ENCODE data around the gene NR1H4.

DNA sequence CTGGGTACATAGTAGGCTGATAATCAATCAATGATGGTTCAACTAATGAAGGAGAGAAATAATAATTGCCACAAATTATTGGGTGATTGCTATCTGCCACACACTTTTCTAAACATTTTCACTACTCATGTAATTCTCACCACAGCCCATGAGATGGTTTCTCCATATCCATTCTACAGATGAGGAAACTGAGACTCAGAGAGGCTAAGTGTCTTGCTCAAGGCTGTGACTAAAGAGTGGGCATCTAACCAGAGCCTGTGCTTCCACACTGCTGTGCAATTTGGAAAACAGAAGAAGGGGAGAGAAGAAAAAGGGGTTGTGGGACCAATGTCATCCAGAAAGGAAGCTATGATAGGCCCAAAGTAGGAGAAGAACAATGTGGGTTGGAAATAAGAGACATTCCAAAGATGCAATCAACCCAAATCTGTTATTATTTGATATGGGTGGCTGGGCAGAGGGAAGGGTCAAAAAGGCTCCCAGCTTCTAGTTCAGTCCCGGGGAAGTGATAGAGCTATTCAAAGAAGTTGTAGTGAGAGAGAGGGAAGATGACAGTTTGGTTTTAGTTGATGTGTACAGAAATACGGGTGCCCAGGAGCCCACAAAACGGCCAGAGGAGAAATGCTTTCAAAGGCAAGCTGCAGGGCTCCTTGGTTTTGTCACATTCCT, 483 bp upstream of the NR1H4 start:
- TF ChIP-seq, protein P1, sequence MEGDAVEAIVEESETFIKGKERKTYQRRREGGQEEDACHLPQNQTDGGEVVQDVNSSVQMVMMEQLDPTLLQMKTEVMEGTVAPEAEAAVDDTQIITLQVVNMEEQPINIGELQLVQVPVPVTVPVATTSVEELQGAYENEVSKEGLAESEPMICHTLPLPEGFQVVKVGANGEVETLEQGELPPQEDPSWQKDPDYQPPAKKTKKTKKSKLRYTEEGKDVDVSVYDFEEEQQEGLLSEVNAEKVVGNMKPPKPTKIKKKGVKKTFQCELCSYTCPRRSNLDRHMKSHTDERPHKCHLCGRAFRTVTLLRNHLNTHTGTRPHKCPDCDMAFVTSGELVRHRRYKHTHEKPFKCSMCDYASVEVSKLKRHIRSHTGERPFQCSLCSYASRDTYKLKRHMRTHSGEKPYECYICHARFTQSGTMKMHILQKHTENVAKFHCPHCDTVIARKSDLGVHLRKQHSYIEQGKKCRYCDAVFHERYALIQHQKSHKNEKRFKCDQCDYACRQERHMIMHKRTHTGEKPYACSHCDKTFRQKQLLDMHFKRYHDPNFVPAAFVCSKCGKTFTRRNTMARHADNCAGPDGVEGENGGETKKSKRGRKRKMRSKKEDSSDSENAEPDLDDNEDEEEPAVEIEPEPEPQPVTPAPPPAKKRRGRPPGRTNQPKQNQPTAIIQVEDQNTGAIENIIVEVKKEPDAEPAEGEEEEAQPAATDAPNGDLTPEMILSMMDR (IDR thresholded peaks at IDR 0.05), result no peak
- no peak for TF ChIP-seq POLR2AphosphoS5 (IDR thresholded peaks at IDR 0.05)
- TF ChIP-seq EP300 (IDR thresholded peaks at IDR 0.05), result no peak
